ENCODE results near the gene KCND3.

KCND3 gene

GRCh38 chr1:111911776-111912515 lies 77.5 kb downstream of the KCND3 start:
- no peak for DNase-seq (ENCODE audit: low spot score)

GRCh38 chr1:111911061-111911460 lies 78.4 kb downstream of the KCND3 start:
- DNase-seq (ENCODE audit: low spot score) = no peak

- no peak for DNase-seq (ENCODE audit: low spot score)
Measured at GRCh38 chr1:111909030-111909429, 80.4 kb downstream of the KCND3 start.

- no peak for DNase-seq (ENCODE audit: low spot score)
Measured at GRCh38 chr1:111908011-111908621, 81.4 kb downstream of the KCND3 start.

DNA sequence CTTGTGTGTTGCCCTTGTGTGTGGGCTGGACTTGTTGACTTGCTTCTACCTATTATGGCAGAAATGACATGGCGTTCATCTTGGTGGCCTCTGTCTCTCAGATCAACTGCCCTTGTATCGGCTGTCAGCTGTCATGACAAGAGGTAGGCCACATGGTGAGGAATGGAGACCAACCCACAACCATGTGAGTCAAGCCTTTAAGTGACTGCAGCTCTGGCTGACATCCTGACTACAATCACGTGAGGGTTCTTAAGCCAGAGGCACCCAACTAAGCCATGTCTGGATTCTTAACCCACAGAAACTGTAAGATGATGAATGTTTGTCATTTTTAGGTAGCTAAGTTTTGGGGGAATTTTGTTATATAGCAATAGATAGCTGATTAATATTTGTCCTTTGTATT lies 82.1 kb downstream of the KCND3 start:
- no peak for DNase-seq (ENCODE audit: low spot score)

DNA sequence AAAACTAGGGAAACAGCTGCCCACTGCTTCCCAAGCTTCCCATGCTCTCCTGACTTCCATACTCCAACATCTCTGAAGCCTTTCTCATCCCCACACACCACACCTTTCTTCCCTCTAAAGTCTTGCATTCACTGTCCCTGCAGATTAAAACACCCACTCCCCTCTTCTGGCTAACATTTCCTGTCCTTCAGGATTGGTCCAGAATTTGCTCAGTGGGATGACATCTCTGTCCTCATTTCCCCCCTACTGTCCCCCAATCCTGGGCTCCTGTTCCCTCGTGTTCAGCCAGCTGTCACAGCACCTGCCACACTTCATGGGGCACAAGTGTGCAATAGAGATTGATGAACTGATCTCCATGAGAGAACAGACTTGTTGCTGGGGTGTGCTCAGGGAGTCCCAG lies 82.7 kb downstream of the KCND3 start:
- DNase-seq (ENCODE audit: low spot score) = no peak

DNA sequence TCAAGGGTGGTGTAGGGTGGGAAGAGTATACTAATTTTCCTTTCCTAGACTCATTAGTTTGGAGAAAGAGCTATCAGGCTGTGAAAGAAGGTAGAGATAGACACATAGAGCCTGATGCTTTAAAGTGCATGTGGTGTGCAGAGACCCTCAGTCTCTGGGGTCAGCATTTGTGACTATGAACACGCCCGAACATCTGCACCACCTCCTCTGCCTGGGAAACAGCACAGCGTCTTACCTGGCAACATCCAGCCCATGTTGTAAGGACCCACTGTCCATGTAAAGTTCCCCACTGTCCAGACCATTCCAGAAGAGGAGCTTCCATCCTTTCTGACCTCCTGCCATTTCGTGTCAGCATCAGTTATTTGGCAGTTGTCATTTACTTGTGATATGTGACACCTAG lies 83.4 kb downstream of the KCND3 start:
- DNase-seq (ENCODE audit: low spot score) = no peak

GRCh38 chr1:111904478-111905218 lies 84.8 kb downstream of the KCND3 start:
- DNase-seq (ENCODE audit: low spot score) = no peak

- no peak for DNase-seq (ENCODE audit: low spot score)
Measured at GRCh38 chr1:111903871-111904449, 85.5 kb downstream of the KCND3 start.

DNA sequence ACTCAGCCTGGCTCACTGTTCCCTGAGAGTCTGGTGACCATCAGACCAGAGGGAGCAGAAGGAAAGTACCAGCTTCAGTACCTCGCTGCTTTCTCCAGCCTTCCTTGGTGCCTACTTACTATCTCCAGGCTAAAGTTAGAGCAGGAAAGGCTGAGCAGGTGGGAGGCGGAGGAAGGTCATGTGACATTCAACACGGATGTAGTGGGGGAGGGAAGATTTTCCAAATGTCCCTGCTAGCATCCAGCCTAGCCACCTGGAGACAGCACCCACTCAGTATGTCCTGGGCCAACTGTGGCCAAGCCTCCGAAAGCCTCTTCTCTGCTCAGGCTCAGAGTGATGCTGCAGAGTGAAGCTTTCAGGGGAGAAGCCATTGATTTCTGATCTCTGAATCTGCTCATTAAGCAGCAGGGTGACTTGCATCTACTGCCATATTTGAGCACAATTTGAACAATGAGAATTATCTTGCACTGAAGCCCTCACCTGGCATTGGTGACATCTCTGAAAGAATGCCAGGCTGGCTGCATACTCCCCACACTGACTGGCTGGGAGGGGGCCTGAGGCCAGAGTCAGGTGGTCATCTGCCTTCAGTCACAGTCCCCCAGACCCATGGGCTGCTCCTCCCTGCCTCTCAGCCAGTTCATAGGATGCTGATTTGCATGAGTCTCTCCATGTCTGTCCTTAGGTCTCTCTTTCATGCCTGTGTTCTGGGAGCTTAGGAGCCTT lies 86.2 kb downstream of the KCND3 start:
- DNase-seq (ENCODE audit: low spot score) = no peak

- DNase-seq (ENCODE audit: low spot score) = no peak
Measured at GRCh38 chr1:111895469-111895868, 94.0 kb downstream of the KCND3 start.

- DNase-seq (ENCODE audit: low spot score) = no peak
Measured at GRCh38 chr1:111895017-111895416, 94.5 kb downstream of the KCND3 start.

DNA sequence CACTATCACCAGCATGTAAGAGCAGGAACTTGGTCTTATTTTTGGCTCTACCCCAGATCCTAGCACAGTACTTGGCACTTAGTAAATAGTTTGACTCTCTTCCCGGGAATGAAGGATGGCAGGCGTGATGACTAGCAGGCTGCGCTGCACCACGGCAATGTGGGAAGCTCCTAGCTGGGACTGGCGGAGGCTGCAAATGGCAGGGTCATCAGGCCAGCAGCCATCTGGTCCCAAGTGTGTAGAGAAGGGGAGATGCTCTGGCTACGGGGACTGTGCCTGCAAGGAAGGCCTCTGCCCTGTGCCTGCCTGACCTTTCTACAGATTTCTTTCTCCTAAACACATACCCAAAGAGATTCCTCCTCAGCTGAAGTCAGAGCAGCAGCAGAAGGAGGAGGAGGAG lies 95.0 kb downstream of the KCND3 start:
- no peak for DNase-seq (ENCODE audit: low spot score)

DNA sequence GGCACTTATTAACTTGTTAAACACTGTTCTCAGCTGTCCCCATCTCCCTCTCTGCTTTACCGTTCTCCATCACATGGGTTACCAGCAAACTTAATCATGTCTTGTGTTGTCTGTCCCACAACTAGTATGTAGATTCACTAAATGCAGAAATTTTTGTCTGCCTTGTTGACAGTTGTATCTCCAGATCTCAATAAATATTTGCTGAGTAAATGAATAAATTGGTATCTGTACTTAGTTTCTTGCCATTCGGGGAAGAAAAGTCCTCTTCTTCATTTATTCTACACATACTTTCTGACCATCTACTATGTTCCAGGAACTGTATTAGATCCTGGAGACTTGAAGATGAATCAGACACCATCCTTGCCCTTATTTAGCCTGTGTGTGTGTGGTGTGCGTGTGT lies 97.9 kb downstream of the KCND3 start:
- no peak for DNase-seq (ENCODE audit: low spot score)

DNA sequence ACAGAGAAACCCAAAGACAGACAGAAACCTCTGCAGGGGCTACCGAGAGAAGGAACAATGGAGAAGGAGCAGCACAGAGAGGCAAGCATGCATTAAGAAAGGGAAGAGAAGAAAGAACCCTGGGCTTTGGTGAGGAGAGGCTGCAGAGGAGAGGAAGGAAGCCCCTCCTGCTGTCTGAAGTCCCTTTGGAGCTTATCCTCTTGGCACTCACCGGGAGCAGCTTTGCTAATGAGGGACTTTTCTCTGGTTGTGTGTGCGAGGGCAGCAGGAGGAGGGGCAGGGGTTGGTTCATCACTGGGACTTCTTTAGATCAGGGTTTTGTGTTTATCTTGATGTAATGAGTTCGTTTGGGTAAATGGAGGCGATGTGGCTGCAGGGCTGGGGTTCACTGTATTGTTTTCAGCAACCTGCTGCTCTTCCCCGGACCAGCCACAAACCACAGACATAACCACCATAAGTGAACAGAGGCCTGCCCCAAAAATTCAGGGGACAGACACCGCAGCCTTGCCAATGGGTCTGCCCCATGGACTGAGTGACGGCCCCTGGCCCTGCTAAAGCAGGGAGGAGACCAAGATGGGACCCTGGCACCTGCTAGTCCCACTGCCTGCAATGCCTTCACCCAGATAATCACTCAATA lies 100.6 kb downstream of the KCND3 start:
- no peak for DNase-seq (ENCODE audit: low spot score)

DNA sequence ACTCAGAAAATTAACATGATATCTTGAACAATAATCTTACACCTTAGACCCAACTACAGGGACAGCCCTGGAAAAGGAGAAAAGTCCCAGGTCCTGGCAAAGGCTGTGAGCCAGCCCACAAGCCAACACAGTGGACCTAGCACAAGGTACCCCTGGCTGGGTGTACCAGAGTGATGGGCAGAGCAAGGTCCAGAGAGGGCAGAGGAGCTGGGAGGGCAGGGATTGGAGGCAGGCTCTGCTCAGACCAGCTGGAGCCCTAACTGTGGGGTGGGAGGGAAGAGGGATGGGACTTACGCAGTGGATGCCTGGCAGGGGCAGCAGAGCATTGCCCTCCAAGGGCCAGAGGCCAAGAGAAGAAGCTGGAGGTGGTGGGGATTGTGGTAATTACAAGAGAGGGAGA lies 101.6 kb downstream of the KCND3 start:
- DNase-seq (ENCODE audit: low spot score) = no peak

- DNase-seq (ENCODE audit: low spot score) = no peak
Measured at GRCh38 chr1:111887385-111887784, 102.1 kb downstream of the KCND3 start.

GRCh38 chr1:111886741-111887140 lies 102.7 kb downstream of the KCND3 start:
- no peak for DNase-seq (ENCODE audit: low spot score)

DNA sequence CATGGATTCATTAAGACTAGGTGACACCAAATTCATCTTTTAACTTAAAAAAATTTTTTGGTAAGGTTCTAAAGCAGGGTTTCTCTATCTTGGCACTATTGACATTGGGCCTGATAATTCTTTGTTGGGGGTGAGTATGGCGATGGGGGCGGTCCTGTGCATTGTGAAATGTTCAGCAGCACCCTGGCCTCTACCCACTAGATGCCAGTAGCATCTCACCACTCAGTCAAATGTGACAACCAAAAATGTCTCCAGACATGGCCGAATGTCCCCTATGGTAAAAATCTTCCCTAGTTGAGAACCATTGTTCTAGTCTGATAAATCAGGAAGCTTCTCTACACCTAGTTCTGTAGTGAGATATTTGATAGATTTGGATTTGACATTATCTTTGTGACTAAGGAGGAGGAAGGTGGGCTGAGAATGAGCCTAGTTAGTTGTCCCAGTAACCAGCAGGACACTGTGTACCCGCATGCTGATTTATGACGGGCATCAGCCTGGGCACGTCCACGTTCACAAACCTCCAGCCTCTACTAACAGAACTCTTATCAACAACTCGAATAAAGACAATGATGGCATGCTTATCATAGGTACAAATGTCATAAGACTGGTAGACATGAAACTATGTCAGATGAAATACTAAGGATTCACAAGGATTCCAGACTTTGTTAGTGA lies 104.6 kb downstream of the KCND3 start:
- no peak for DNase-seq (ENCODE audit: low spot score)

- no peak for DNase-seq (ENCODE audit: low spot score)
Measured at GRCh38 chr1:111882986-111883560, 106.4 kb downstream of the KCND3 start.

DNA sequence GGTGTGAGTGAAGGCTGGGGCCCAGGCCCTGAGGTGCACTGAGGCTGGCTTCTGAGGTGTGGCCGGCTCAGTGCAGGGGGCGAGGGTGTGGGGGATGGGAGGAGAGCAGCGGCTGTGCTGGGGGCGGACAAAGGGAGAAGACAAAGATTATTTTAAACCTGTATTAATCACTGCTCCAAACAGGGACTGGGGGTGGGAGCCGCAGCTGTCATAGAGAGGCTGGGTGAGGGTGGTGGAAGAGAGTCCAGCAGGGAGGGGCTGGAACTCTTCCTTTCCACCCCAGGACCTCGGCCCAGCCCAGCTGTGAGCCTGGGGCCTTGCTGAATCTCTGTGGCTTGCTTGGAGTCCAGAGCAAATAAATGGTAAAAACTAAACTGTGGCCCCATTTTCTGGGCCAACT lies 106.9 kb downstream of the KCND3 start:
- DNase-seq (ENCODE audit: low spot score) = no peak

All from CD4-positive, alpha-beta T cell treated with Interleukin-2 at 100 ng/mL for 4 hours (primary cell).